ENCODE results near the gene WSCD1. TPM values are rescaled to one million over a fixed set of nuclear protein-coding genes. Genes with fewer than 3 reads are reported as not detected.

WSCD1 gene
- total and polyA plus RNA-seq, 2 donors (not counting 1 experiment from before 2014, with no cell fraction given), result not detected

GRCh38 chr17:6106212-6106611, 36.0 kb downstream of the WSCD1 start:
- no peak for DNase-seq
- ChIA-PET POLR2A (no interaction called here), CTCF (no interaction called here)
- H3K36me3 ChIP-seq (replicated peaks in 1 of 2; ENCODE audit: control extremely low read depth in 1 of 2, control insufficient read depth in 1 of 2, extremely low read depth in 1 of 2, insufficient read depth in 2 of 2, low read length in 1 of 2), result no peaks in the 10 kb centered on the region
- no peak for TF ChIP-seq EZH2 (IDR thresholded peaks at IDR 0.05; ENCODE audit: borderline replicate concordance, insufficient read depth, low read depth, low read length, poor library complexity, severe bottlenecking)
- TF ChIP-seq, protein P1, sequence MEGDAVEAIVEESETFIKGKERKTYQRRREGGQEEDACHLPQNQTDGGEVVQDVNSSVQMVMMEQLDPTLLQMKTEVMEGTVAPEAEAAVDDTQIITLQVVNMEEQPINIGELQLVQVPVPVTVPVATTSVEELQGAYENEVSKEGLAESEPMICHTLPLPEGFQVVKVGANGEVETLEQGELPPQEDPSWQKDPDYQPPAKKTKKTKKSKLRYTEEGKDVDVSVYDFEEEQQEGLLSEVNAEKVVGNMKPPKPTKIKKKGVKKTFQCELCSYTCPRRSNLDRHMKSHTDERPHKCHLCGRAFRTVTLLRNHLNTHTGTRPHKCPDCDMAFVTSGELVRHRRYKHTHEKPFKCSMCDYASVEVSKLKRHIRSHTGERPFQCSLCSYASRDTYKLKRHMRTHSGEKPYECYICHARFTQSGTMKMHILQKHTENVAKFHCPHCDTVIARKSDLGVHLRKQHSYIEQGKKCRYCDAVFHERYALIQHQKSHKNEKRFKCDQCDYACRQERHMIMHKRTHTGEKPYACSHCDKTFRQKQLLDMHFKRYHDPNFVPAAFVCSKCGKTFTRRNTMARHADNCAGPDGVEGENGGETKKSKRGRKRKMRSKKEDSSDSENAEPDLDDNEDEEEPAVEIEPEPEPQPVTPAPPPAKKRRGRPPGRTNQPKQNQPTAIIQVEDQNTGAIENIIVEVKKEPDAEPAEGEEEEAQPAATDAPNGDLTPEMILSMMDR (IDR thresholded peaks at IDR 0.05), result no peak
- H2AFZ ChIP-seq (ENCODE audit: insufficient read depth, low read depth, low read length, poor library complexity, severe bottlenecking), result no peak overlapping the region
- H3K27ac ChIP-seq (ENCODE audit: low read length in 2 of 2), result no peak overlapping the region
- H3K4me1 Mint-ChIP-seq, result no peaks in the 10 kb centered on the region
- no peak overlapping the region for H3K4me3 ChIP-seq (ENCODE audit: control extremely low read depth in 1 of 5, extremely low read depth in 1 of 5, insufficient read depth in 1 of 5, low read depth in 2 of 5, low read length in 4 of 5)
- H3K27me3 ChIP-seq (replicated peaks in 1 of 4; ENCODE audit: control extremely low read depth in 1 of 4, control insufficient read depth in 3 of 4, insufficient read depth in 4 of 4, low read length in 3 of 4), result no peaks in the 10 kb centered on the region
- H3K79me2 ChIP-seq (ENCODE audit: control insufficient read depth, insufficient read depth, low read length), result no peaks in the 10 kb centered on the region
- no peak overlapping the region for H3K27ac Mint-ChIP-seq
- peaks cover 0 to 3% (median 0%) of the 10 kb centered on the region in 3 donors for H3K9me3 ChIP-seq (ENCODE audit: control extremely low read depth in 1 of 3, control insufficient read depth in 2 of 3, insufficient read depth in 1 of 3, low read length in 2 of 3)
- no peak overlapping the region for H3K4me3 Mint-ChIP-seq
- H3K9ac ChIP-seq (ENCODE audit: low read length), result no peak overlapping the region
- 100% methylated on average over 2 of the region's 2 CpGs for WGBS (ENCODE audit: insufficient coverage)
- intact Hi-C loops (cut with micrococcal nuclease), result no loop called here
- H4K20me1 ChIP-seq (ENCODE audit: control insufficient read depth, insufficient read depth, low read length, poor library complexity, severe bottlenecking), result no peaks in the 10 kb centered on the region
- H3K4me1 ChIP-seq (ENCODE audit: control insufficient read depth in 2 of 2, insufficient read depth in 2 of 2, low read length in 2 of 2), result no peaks in the 10 kb centered on the region
- H3K27me3 Mint-ChIP-seq, result peaks cover 16% of the 10 kb centered on the region
- H3K4me2 ChIP-seq (replicated peaks; ENCODE audit: low read depth, low read length, poor library complexity, severe bottlenecking), result no peak overlapping the region
- ATAC-seq (ENCODE audit: low read depth), result no peak
- H3K9me3 Mint-ChIP-seq (ENCODE audit: insufficient read depth), result no peaks in the 10 kb centered on the region

DNA sequence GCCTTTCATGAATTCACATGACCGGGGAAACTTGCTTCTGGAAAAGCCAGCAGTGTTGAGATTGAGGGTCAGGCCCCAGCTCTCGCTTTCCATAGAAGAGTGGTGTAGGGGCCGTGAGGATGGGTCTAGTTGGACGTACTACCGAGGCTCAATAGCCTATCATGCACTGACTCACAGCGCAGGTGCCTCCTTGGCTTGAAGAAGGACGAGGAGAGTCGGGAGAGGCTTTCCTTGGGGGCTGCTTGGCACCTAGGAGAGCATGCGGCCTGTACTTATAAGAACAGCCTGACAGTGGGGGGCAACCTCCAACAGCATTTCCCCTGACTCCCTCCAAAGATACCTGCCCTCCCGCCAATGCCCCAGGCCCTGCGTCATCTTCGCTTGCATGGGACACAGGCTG, 37.6 kb downstream of the WSCD1 start:
- ATAC-seq (ENCODE audit: low read depth) (no peak), DNase-seq (no peak)
- H3K27ac Mint-ChIP-seq, result no peak overlapping the region
- no peaks in the 10 kb centered on the region for H4K20me1 ChIP-seq (ENCODE audit: control insufficient read depth, insufficient read depth, low read length, poor library complexity, severe bottlenecking)
- TF ChIP-seq, protein P1 (IDR thresholded peaks at IDR 0.05), result no peak
- TF ChIP-seq EZH2 (IDR thresholded peaks at IDR 0.05; ENCODE audit: borderline replicate concordance, insufficient read depth, low read depth, low read length, poor library complexity, severe bottlenecking), result no peak
- H3K4me1 ChIP-seq (ENCODE audit: control insufficient read depth in 2 of 2, insufficient read depth in 2 of 2, low read length in 2 of 2), result no peaks in the 10 kb centered on the region
- no peaks in the 10 kb centered on the region for H3K27me3 ChIP-seq (replicated peaks in 1 of 4; ENCODE audit: control extremely low read depth in 1 of 4, control insufficient read depth in 3 of 4, insufficient read depth in 4 of 4, low read length in 3 of 4)
- H3K9me3 ChIP-seq (ENCODE audit: control extremely low read depth in 1 of 3, control insufficient read depth in 2 of 3, insufficient read depth in 1 of 3, low read length in 2 of 3), result peaks cover 0 to 3% (median 0%) of the 10 kb centered on the region in 3 donors
- peaks cover 16% of the 10 kb centered on the region for H3K27me3 Mint-ChIP-seq
- H3K27ac ChIP-seq (ENCODE audit: low read length in 2 of 2), result no peak overlapping the region
- H3K4me3 Mint-ChIP-seq, result no peak overlapping the region
- 92% methylated on average over 12 of the region's 12 CpGs for WGBS (ENCODE audit: insufficient coverage)
- CTCF ChIA-PET, result no interaction called here
- no peak overlapping the region for H3K4me3 ChIP-seq (ENCODE audit: control extremely low read depth in 1 of 5, extremely low read depth in 1 of 5, insufficient read depth in 1 of 5, low read depth in 2 of 5, low read length in 4 of 5)
- H3K4me1 Mint-ChIP-seq, result no peaks in the 10 kb centered on the region
- H3K36me3 ChIP-seq (replicated peaks in 1 of 2; ENCODE audit: control extremely low read depth in 1 of 2, control insufficient read depth in 1 of 2, extremely low read depth in 1 of 2, insufficient read depth in 2 of 2, low read length in 1 of 2), result no peaks in the 10 kb centered on the region
- no peak overlapping the region for H3K4me2 ChIP-seq (replicated peaks; ENCODE audit: low read depth, low read length, poor library complexity, severe bottlenecking)
- H3K9me3 Mint-ChIP-seq (ENCODE audit: insufficient read depth), result no peaks in the 10 kb centered on the region
- intact Hi-C loops (cut with micrococcal nuclease), result no loop called here
- H3K79me2 ChIP-seq (ENCODE audit: control insufficient read depth, insufficient read depth, low read length), result no peaks in the 10 kb centered on the region
- POLR2A ChIA-PET, result no interaction called here
- H2AFZ ChIP-seq (ENCODE audit: insufficient read depth, low read depth, low read length, poor library complexity, severe bottlenecking), result no peak overlapping the region
- H3K9ac ChIP-seq (ENCODE audit: low read length), result no peak overlapping the region
